HFF-Myc (cell line): ENCODE data around the gene NME1.
"Not testable (repeated sequence)": the region's sequence is repeated elsewhere in the genome, so short reads cannot be mapped to it uniquely, and the experiment has no call there.

Experiments used
- DNase-seq: peaks from one replicate; pipeline ENCODE4 v3.0.0-alpha.2; 2011; ENCODE audit warnings: low read depth; ENCODE audit errors: extremely low read depth
- H3K4me3 ChIP-seq: replicated peaks from 2 replicates; pipeline ENCODE4 v1.5.1; 2011; ENCODE audit warnings: low read depth, mild to moderate bottlenecking, control low read depth, low read length
- TF ChIP-seq, protein P1 (sequence below): IDR thresholded peaks from 2 replicates; pipeline ENCODE4 v1.5.1; 2012; ENCODE audit warnings: mild to moderate bottlenecking, low read depth, low read length, control low read depth; ENCODE audit errors: missing control alignments

The NME1 gene

GRCh38 chr17:51153210-51154072, at the start of gene NME1:
NME1 (plus strand) TSS chr17:51153559; CDS start chr17:51155655, 2,096 bp downstream.
- H3K4me3 ChIP-seq = peak within 1 kb of the TSS; percentile 98
- DNase-seq = peak; percentile 100
- TF ChIP-seq, protein P1, sequence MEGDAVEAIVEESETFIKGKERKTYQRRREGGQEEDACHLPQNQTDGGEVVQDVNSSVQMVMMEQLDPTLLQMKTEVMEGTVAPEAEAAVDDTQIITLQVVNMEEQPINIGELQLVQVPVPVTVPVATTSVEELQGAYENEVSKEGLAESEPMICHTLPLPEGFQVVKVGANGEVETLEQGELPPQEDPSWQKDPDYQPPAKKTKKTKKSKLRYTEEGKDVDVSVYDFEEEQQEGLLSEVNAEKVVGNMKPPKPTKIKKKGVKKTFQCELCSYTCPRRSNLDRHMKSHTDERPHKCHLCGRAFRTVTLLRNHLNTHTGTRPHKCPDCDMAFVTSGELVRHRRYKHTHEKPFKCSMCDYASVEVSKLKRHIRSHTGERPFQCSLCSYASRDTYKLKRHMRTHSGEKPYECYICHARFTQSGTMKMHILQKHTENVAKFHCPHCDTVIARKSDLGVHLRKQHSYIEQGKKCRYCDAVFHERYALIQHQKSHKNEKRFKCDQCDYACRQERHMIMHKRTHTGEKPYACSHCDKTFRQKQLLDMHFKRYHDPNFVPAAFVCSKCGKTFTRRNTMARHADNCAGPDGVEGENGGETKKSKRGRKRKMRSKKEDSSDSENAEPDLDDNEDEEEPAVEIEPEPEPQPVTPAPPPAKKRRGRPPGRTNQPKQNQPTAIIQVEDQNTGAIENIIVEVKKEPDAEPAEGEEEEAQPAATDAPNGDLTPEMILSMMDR = peak; percentile 87

DNA sequence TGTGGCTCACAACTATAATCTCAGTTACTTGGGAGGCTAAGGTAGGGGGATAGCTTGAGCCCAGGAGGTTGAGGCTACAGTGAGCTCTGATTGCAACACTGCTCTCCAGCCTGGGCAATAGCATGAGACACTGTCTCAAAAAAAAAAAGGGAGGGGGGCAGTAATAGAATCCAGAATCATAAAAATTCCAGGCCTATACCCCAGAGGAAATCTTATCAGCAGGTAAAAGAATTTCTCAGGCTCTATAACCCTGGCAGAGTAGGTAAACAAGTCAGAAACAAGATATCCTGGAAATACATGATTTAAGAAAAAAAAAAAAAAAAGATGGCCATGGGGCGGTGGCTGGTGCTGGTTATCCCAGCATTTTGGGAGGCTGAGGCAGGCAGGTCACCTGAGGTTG, 45.6 kb upstream of the NME1 start:
- no peak for DNase-seq
- no peak overlapping the region for H3K4me3 ChIP-seq
- TF ChIP-seq, protein P1 = no peak

- not testable (repeated sequence) for DNase-seq
Observed at GRCh38 chr17:51112303-51113222, 40.8 kb upstream of the NME1 start.

DNA sequence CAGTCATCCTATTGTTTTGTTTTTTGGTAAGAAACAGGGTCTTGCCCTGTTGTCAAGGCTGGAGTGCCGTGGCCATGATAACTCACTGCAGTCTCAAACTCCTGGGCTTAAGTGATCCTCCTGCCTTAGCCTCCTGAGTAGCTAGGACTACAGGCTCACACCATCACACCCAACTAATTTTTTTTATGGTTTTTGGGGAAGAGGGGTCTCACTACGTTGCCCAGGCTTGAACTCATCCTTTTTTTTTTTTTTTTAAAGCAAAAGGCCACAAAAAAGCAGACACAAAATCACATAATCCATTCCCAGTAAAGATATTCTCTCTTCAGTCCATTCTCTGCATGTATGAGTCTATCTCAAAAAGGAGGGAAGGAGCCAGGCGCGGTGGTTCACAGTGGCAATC, 38.2 kb upstream of the NME1 start:
- TF ChIP-seq, protein P1 = no peak
- no peak overlapping the region for H3K4me3 ChIP-seq
- DNase-seq = no peak

More at GRCh38 chr17:51112303-51113222, 40.8 kb upstream of the NME1 start:
- not testable (repeated sequence) for H3K4me3 ChIP-seq

DNA sequence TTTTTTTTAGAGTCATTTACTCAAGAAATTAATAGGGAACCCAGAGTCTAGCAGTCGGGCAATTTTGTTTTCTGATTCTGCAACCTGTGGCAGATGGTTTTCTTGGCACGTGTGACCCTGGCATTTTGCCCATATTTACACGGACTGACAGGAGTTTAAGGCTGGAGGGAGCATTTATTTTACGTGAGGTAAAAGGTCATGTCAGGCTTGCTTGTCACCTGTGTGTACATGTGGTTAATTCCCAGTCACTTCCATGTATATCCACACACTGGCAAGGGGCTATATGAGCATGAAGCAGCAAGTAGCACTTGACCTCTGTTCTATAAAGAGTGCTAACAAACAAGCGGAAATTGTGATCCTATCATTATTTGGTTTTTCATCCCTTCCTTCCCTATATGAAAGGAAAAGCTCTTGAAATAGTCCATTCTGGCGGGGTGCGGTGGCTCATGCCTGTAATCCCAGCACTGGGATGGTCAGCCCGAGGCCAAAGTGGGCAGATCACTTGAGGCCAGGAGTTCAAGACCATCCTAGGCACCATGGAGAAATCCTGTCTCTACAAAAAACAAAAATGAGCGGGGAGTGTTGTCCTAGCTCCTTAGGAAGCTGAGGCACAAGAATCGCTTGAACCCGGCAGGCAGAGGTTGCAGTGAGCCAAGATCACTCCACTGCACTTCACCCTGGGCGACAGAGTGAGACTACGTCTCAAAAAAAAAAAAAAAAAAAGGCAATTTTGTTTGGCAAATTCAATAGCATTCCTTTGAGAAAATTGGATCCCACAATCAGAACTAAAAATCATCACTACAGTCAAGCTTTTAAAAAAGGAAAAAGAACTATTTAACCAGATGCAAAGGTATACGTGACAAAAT, 34.8 kb upstream of the NME1 start:
- TF ChIP-seq, protein P1 = no peak
- H3K4me3 ChIP-seq = peak overlapping the region; percentile 86
- no peak for DNase-seq

- no peak for DNase-seq
- peak overlapping the region; percentile 86 for H3K4me3 ChIP-seq
- TF ChIP-seq, protein P1 = peak; percentile 15
Observed at GRCh38 chr17:51119415-51120356, 33.7 kb upstream of the NME1 start.
